GM19328 (cell line): ENCODE measurements around the gene AKAP8.
"Not testable (repeated sequence)": the region's sequence is repeated elsewhere in the genome, so short reads cannot be mapped to it uniquely, and the experiment has no call there.

Source experiments
- ATAC-seq: cut with Tn5 transposase; IDR thresholded peaks from one replicate; pipeline ENCODE4 v1.9.1; 2021; ENCODE audit warnings: mild to moderate bottlenecking, moderate library complexity; ENCODE audit not compliant: unreplicated experiment

The AKAP8 gene

DNA sequence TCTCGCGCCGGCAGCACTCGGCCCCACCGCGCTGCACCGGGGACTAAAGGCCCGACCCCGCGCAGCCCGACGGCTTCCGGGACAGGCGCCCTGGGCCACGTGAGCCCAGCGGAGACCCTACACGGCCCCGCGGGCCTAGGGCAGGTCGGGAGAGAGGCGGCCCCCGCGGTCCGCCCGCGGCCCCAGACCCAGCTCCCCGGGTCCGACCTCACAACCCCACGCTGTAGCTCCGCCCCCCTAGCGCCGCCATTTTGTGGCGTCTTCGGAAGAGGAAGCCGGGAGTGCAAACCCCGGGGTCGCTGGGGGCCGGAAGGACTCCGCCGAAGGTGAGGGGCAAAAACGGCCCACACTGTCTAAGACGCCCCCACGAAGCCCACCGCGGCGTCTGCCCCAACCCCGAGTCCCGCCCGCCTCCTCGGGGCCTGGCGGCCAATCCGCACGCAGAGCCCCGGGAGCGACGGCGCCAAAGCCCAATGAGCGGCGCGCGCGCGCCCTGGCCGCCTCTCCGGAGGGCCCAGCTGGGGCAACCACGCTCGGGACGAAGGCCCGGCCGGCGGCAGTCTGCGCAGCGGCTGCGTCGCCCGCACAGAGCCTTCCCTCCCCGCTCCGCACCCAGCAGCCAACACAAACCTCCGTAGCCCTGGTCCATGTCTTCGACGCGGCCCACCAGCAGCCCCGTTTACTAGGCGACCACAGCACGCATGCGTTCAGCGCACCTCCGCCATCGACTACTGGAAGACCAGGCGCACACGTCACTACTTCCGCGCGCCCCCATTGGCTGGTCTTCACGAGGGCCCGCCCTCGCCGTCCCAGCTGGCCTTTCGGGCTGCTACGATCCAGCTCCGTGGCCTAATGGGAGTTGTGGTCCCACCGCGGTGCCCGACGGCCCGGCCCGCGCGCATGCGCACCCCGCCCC is at the start of gene AKAP8:
Gene AKAP8, minus strand, starts transcription at position 705 of the 916 bp plus-strand sequence. Its CDS starts 56 bp downstream, at position 649.
- peak; percentile 78 for ATAC-seq

GRCh38 chr19:15427991-15428471 is 48.4 kb upstream of the AKAP8 start:
- no peak for ATAC-seq

DNA sequence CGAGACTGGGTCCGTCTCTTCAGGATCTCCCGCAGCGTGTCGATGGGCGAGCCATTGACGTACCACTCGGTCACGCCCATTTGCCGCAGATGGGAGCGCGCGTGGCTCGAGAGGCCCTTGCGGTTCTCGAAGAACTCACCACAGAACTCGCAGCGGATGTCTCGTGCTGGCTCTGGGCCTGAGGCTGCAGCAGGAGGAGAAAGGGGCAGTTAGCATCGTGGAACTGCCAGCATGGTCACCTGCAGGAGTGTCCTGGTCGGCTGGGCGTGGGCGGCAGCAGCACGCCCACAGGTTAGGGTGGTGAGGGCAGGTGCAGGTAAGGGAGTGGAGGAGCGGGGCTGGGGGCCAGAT is 47.7 kb upstream of the AKAP8 start:
- ATAC-seq, result no peak

- no peak for ATAC-seq
Observed at GRCh38 chr19:15426485-15427349, 47.1 kb upstream of the AKAP8 start.

- no peak for ATAC-seq
Observed at GRCh38 chr19:15425321-15425950, 45.8 kb upstream of the AKAP8 start.

DNA sequence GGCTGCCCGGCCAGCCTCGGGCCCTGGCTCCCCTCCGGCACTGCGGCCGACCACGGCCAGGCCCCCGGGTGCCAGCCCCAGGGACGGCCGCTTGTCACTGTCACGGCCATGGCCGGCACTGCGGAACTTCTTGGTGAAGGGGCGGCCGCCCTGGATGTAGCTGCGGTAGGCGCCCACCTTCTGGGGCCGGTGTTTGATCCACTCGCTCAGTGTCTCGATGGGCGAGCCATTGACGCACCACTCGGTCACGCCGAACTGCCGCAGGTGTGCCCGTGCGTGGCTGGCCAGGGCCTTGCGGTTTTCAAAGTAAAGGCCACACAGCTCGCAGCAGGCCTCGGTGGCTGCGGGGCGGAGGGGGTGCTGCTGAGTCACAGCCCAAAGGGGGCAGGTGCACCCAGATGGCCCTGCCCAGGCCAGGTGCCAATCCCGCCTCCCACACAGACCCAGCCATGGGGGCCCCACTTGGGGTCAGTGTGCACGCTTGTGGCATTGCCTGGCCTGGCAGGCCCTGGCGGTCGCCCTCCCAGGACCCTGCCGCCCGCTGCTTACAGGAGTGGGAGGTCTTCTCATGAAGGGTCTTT is 45.2 kb upstream of the AKAP8 start:
- ATAC-seq, result no peak

GRCh38 chr19:15424121-15424520 is 44.5 kb upstream of the AKAP8 start:
- ATAC-seq, result no peak

GRCh38 chr19:15423130-15423529 is 43.5 kb upstream of the AKAP8 start:
- ATAC-seq, result no peak

- ATAC-seq, result no peak
Observed at GRCh38 chr19:15422296-15423075, 42.9 kb upstream of the AKAP8 start.

GRCh38 chr19:15421721-15422260 is 42.2 kb upstream of the AKAP8 start:
- no peak for ATAC-seq

DNA sequence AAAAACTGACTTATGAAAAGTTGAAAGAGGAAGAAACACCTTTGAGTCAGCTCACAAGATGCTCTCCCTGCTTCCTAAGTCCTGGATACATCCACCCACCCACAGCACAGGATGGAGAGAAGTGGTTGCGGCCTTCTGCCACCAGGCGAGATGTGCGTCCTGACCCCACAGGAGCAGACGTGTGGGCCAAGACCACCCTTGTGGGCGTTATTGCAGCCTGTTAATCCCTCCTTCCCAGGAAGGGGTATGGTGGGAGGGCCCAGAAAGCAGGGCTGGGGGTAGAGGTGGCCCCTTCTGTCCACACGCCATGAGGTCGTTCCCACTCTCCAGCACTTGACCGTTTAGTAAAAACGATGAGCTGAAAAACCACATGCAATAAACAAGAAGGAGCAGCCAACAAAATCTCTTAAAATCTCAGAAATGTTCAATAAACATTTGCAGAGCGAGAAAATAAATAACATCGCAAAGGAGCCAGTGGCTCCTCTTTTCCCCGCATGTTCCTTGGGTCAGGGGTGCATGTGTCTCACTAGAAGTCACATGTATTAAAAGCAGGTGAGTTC is 41.6 kb upstream of the AKAP8 start:
- no peak for ATAC-seq

DNA sequence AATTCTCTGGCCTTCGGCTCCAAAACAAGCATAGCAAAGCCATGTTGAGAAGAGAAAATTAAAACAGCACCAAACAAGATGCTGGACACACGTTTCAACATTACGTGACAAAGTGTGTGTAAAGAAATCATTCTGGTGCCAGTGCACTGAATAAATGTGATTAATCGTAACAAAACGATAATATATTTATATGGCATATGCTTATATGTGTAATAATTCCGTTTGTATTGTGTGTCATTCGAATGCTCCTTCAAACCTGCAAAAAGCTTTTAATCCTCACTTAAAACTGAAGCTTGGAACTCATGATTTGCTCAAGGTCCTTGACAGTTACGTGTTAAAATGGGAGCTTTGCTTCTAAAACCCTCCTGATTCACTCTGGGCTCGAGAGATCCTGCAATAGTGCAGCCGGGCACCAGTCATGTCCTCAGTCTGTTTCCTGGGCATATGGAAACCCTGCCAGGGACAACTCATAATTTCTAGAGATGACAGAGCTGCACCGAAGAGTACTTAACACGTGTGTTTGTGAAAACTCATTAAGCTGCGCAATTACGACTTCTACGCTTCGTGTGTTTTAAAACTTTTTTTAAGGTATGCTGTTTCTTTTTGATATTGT is 39.9 kb upstream of the AKAP8 start:
- ATAC-seq, result no peak

DNA sequence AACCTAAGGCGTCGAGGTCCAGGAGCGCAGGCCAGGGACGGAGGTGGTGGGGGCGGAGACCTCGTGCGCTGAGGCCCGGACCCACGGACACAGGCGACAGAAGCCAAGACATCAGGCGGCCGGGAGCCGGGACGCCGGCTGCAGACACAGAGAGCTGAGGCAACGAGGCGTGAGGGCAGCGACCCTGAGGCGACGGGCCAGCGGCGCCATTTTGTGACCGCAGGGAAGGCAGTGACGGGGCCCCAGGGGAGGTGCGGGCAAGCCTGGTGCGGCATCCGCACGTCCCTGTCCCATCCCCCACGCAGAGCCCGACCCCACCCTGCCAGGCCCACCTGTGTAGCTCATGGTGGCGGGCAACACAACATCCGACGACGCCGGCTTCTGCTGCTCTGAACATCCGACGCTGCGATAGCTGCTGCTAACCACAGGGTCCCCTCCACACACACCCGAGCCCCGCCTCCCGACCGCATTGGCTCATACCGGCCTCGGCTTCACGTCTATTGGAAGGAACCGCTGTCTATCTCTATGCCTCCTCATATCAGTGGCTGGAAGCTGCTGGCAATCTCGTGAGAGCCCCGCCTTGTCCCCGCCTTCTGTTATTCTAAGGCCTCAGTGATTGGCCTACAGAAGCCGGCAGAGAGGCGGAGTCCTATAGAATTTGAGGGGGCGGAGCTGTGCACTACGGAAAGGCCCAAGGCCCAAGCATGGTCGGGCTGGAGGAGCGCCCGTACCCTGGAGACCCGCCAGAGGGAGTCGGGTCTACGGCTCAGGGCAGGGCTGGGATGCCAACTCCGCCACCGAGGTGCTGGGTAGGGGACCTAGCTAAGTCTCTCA is 39.2 kb upstream of the AKAP8 start, which contains the start of gene AKAP8L:
Gene AKAP8L, minus strand, starts transcription at position 410 of the 834 bp plus-strand sequence. Its CDS starts 65 bp downstream, at position 345.
- peak; percentile 96 for ATAC-seq

- ATAC-seq, result no peak
Observed at GRCh38 chr19:15418231-15418578, 38.6 kb upstream of the AKAP8 start.

- ATAC-seq, result no peak
Observed at GRCh38 chr19:15417699-15418098, 38.1 kb upstream of the AKAP8 start.

DNA sequence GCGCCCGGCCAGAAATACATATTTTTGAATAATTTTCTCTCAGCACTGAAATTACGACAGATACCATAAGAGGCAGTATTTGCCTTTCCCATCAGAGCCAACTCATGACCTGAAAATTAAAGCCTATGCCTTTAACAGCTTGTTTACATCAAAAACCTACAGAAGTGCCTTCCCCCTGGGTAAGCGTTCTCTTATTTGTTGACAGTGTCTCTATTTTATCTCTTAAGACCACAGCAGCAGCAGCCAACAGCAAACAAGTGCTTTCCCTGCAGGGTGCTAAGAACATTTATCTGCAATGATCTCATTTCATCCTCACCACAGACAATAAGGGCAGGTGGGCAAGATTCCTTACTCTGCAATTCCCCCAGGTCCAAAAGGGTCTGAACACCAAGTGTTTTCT is 33.2 kb upstream of the AKAP8 start:
- ATAC-seq, result no peak

- not testable (repeated sequence) for ATAC-seq
Observed at GRCh38 chr19:15411351-15411750, 31.8 kb upstream of the AKAP8 start.

- no peak for ATAC-seq
Observed at GRCh38 chr19:15404780-15405211, 25.2 kb upstream of the AKAP8 start.
